HL-60/S4 (cell line): Measurements from ENCODE around the gene DTNBP1.

ENCODE experiments used
- in situ Hi-C: fragments of 300-500 bp; cut with MboI; formaldehyde crosslinking; loops from 2 replicates; pipeline ENCODE4 v1.14.3; 2022; ENCODE audit warnings: low sequenced_read_pairs

The DTNBP1 gene

GRCh38 chr6:15506066-15506465 lies 156.8 kb downstream of the DTNBP1 start:
- in situ Hi-C loops, result loop anchor here (25.0 kb wide), 1 partner anchor 706 kb away; no protein-coding TSS in a partner anchor

DNA sequence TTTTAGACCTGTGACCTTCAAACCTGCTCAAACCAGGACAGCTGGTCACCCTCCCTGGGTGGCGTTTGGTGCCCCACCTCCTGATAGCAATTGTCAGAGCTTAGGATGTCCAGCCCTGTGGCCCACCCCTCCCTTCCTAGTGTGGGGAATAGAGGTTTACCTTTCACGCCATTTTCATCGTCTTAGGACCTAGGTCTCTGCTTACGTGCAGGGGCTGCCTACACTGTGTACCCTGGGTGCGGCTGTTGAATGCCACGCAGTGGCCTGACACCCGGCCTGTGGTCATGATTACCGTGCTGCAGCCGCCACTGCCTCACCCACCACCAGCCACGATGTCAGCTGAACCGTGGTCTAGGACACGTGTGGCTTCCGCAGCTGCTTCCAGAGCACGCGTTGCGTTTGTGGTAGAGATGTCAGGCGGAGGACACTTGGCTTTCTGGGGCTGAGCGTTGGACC lies 157.3 kb downstream of the DTNBP1 start:
- in situ Hi-C loops, result loop anchor here (25.0 kb wide), 1 partner anchor 707 kb away; no protein-coding TSS in a partner anchor

- in situ Hi-C loops, result loop anchor here (25.0 kb wide), 1 partner anchor 708 kb away; no protein-coding TSS in a partner anchor
These were observed 158.1 kb downstream of the DTNBP1 start for GRCh38 chr6:15504581-15505350.

DNA sequence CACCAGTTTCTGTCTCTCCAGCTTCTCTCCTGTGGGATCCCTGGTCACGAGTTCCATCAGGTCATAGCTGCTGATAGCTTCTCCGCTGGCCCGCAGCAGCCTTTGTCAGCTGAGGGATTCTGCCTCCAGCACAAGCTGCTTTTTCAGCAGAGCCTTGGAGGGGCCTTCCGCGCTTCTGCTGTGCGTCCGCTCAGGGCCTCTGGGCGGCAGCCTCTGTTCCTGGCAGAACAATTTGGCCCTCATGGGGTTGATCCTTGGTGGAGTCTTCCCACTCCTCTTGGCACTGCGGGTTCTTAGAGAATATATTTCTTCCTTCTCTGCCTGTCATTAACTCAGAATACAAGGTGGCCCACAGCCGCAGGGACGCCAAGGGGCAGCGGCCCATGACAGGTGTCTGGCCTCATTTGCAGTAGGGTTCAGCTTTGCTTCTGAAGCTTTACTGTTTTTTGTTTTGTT lies 158.8 kb downstream of the DTNBP1 start:
- in situ Hi-C loops, result loop anchor here (25.0 kb wide), 1 partner anchor 708 kb away; no protein-coding TSS in a partner anchor

GRCh38 chr6:15503346-15503680 lies 159.5 kb downstream of the DTNBP1 start:
- in situ Hi-C loops, result loop anchor here (25.0 kb wide), 1 partner anchor 709 kb away; no protein-coding TSS in a partner anchor

DNA sequence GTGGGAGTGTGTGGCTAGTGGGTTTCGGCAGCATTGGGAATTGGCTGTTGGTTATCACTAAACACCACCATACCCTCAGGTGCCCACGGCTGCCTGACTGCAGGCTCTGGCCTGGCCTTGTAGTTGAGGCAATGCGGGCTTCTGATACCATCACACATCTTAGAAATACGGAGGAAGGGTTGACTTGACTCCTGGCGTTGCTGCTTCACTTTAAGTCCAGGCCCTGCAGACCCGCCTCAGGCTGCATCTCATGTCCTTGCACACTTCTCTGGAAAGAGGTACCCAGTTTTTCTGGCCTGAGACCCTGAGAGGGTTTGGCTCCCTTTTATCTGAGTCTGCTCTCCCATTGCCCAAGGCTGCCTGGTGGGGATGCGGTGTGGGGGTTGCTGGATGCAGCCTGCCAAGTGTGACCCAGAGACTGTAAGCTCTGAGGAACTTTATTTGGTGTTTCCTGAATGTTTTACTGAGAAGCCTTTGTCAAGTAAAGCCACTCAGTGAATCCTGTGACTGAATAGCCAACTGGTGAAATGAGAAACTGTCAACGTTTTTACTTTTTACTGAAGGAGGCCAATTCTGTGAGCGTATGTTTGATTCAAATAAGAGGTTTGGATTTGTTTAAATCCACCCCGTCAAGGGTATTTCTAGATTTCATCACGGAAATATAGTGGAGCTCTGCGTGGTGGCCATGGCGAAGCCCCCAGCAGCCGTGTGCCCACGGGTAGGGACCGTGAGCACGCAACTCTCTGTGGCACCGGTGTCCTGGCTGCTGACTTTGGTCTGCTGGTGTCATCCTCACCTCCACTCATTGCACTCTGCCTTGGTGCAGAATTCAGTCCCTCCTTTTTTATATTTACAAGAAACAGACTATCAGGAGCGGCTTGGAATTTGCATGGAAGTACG lies 160.1 kb downstream of the DTNBP1 start:
- in situ Hi-C loops, result loop anchor here (25.0 kb wide), 1 partner anchor 710 kb away; no protein-coding TSS in a partner anchor

GRCh38 chr6:15501826-15502445 lies 160.9 kb downstream of the DTNBP1 start:
- in situ Hi-C loops, result loop anchor here (25.0 kb wide), 1 partner anchor 710 kb away; no protein-coding TSS in a partner anchor

GRCh38 chr6:15500901-15501825 lies 161.7 kb downstream of the DTNBP1 start:
- in situ Hi-C loops, result loop anchor here (25.0 kb wide), 1 partner anchor 711 kb away; no protein-coding TSS in a partner anchor

DNA sequence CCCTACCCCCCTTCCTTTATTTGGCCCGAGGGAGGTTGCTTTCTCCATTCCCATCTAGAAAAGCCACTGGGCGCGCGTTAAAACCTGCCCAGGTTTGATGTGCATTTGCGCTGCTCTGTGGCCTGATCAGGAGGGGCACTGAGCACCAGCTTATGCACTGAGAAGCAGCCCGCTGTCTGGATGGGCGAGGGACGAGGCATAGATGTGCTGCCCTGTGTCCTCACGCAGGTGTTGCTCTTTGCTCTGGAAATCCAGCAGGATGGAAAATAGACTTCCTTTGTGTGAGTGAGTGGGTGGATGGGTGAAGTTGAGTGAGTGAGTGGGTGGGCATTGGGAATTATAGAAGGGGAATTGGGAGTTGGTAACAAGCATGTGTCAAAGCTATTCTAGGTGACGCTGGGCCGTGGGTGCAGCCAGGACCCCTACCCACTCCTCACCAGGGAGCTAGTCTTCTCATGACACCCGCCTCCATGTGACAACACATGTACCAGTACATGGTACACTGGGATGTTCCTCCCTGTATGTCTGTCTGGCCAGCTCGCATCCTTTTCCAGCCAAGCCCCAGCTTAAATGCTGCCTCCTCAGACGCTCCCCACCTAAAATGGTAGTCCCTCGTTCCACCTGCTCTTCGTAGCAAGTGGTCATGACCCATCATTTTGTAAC lies 162.6 kb downstream of the DTNBP1 start:
- in situ Hi-C loops, result loop anchor here (25.0 kb wide), 1 partner anchor 712 kb away; no protein-coding TSS in a partner anchor

- in situ Hi-C loops, result no loop called here
These were observed 163.2 kb downstream of the DTNBP1 start for GRCh38 chr6:15499591-15499990.

DNA sequence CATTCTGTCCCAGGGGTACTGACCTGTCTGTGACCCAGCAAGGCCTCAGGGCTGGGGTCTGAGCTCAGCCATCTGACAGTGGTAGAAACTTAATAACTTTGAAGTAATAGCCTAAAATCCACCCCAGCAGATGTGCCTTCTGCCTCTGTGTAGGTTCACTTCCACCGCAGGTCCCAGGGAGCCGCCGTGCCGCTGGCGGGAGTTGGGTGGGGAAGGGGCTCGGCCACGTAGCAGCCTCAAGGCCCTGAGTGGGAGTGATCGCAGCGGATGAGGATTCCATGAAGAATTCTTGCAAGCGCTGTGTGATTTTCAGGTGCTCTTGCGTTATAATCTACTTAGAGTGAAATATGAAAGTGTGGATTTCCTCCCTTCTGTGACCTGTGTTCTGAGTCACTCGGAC lies 163.7 kb downstream of the DTNBP1 start:
- in situ Hi-C loops, result no loop called here

DNA sequence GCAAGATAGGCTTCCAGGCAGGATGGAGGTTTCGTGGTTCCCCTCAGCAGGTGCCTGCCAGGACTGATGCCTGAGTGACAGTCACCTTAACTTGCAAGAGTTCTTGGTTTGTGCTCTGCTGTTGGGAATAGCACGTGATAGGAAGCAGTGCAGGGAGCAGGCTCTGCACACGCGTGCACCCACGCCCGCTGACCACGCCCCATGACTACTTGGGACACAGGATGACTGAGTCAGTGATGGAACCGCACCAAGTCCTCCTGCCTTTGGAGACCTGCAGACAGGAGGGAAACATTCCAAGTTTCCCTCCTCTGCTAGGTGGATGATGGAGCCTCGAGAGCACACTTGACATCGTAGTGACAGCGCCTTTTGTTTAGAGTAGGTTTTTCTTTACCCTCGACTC lies 164.2 kb downstream of the DTNBP1 start:
- in situ Hi-C loops, result no loop called here

DNA sequence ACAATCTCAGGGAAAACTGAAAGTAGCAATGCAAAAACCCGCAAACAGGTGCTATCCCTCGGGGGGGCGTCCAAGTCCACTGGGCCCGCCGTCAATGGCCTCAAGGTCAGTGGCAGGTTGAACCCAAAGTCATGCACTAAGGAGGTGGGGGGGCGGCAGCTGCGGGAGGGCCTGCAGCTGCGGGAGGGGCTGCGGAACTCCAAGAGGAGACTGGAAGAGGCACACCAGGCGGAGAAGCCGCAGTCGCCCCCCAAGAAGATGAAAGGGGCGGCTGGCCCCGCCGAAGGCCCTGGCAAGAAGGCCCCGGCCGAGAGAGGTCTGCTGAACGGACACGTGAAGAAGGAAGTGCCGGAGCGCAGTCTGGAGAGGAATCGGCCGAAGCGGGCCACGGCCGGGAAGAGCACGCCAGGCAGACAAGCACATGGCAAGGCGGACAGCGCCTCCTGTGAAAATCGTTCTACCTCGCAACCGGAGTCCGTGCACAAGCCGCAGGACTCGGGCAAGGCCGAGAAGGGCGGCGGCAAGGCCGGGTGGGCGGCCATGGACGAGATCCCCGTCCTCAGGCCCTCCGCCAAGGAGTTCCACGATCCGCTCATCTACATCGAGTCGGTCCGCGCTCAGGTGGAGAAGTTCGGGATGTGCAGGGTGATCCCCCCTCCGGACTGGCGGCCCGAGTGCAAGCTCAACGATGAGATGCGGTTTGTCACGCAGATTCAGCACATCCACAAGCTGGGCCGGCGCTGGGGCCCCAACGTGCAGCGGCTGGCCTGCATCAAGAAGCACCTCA lies 166.3 kb downstream of the DTNBP1 start:
- in situ Hi-C loops, result no loop called here

GRCh38 chr6:15495375-15495901 lies 167.4 kb downstream of the DTNBP1 start:
- in situ Hi-C loops, result no loop called here

GRCh38 chr6:15493437-15494168 lies 169.2 kb downstream of the DTNBP1 start:
- in situ Hi-C loops, result no loop called here

DNA sequence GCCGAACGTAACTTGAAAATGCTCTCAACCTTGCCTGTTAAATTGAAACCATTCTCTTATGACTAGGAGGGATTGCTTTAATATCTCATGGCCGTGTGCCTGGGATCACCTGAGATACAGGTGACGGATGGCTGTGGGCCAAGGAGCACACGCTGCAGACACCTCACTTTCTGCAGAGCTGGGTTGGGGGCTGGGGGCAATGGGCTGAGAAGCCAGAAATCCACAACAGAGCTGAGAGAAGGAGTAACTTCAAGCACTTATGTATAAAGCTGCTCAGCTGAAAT lies 170.9 kb downstream of the DTNBP1 start:
- in situ Hi-C loops, result no loop called here

DNA sequence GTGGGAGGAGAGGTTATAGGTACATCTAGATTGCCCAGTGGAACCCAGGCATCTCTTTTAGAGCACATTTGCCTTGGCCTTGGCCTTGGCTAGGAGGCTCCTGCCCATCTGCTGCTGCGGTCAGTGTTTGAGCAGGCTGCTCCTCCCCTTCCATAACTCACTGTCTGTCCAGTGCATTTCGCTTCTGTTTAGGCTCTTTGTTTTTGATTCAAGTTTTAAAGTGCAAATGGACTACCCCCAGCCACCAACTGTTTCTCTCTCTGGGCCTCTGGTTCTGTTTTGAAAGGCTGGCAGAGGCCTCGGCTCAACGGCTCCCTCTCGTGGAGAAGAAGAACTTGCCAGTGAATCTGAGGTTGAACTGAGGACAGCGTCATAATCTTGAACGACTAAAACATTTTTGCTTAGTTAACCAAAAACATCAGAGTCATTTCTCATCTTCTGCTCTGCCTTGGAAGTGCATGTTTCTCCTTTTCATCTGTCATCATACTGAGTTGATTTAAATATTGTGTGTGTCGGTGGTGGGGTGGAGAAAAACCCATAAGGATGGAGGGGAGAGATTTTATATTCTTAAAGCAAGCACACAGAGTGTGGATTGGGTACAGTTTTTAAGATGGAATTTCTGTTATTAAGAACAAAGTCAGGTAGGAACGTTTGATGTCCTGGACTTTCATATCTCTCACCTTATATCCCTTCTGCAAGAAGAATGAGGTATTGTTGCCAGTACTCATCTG lies 171.4 kb downstream of the DTNBP1 start:
- in situ Hi-C loops, result no loop called here
